GM12878 (cell line): Measurements from ENCODE around the gene ARHGEF1. TPM values are rescaled to one million over a fixed set of nuclear protein-coding genes. Genes with fewer than 3 reads are reported as not detected.
A peak's percentile ranks its signal among the peaks of the same experiment; 100 is the strongest.
"Not testable (repeated sequence)": the region's sequence is repeated elsewhere in the genome, so short reads cannot be mapped to it uniquely, and the experiment has no call there.

Experiments
- ATAC-seq: fragments of 200-7000 bp; cut with Tn5 transposase; 3 replicates; pipeline ENCODE4 v1.9.1; 2020; ENCODE audit warnings: mild to moderate bottlenecking, moderate library complexity
- BruUV-seq: library from RNA; stranded (reverse); fragments of 400-500 nt; replicated peaks from 2 replicates; lab custom pipeline; 2021; lab: Mats Ljungman, UMichigan
- CTCF ChIA-PET: fragments of 300-600 bp; sonication (Branson Sonifier 250); formaldehyde crosslinking; extraction: SDS; loops from one replicate; lab custom pipeline; 2021; ENCODE audit warnings: inconsistent platforms; lab: Yijun Ruan, JAX
- POLR2A ChIA-PET: fragments of 350-600 bp; formaldehyde crosslinking; extraction: SDS; loops from one replicate; lab custom pipeline; 2021; ENCODE audit warnings: inconsistent platforms; lab: Charles Lee
- RAD21 ChIA-PET: fragments of 300-600 bp; sonication (Branson Sonifier 250); formaldehyde crosslinking; loops from one replicate; lab custom pipeline; 2023; ENCODE audit warnings: antibody characterized with exemption; ENCODE audit not compliant: unreplicated experiment; lab: Charles Lee
- SMC1A ChIA-PET: fragments of 300-600 bp; sonication (Branson Sonifier 250); formaldehyde crosslinking; loops from one replicate; lab custom pipeline; 2023; ENCODE audit not compliant: unreplicated experiment, uncharacterized antibody; lab: Charles Lee
- DNase-seq: peaks from one replicate; pipeline ENCODE4 v3.0.0-alpha.2; 2011; ENCODE audit warnings: low read depth, low spot score
- FAIRE-seq: peaks from 3 replicates; lab custom pipeline; 2011; peaks lifted over from hg19 to GRCh38; lab: Jason Lieb, UNC
- H2AFZ ChIP-seq: 2 replicates; pipeline ENCODE4 v1.6.0; 2011; ENCODE audit warnings: low read depth, low read length, control low read depth; ENCODE audit not compliant: control insufficient read depth
- H3K27ac ChIP-seq: 2 replicates; pipeline ENCODE4 v1.5.1; 2011; ENCODE audit warnings: control low read depth; ENCODE audit not compliant: control insufficient read depth, insufficient read depth
- H3K27me3 ChIP-seq, 2 experiments: replicated peaks in 1 of 2; 2 replicates each; pipeline versions ENCODE4 v1.6.0 to v1.6.1; 2011; ENCODE audit warnings: low read length in 1 of 2; ENCODE audit not compliant: control insufficient read depth in 2 of 2, insufficient read depth in 2 of 2
- H3K36me3 ChIP-seq, 2 experiments: 2 replicates each; pipeline ENCODE4 v1.5.1; 2011; ENCODE audit warnings: low read length in 1 of 2; ENCODE audit not compliant: control insufficient read depth in 2 of 2, insufficient read depth in 2 of 2
- H3K4me1 ChIP-seq: 2 replicates; pipeline ENCODE4 v1.6.1; 2011; ENCODE audit warnings: mild to moderate bottlenecking, low read length, moderate library complexity, mixed read lengths; ENCODE audit not compliant: control insufficient read depth, insufficient read depth
- H3K4me2 ChIP-seq: 2 replicates; pipeline ENCODE4 v1.6.0; 2011; ENCODE audit warnings: control low read depth; ENCODE audit not compliant: control insufficient read depth, insufficient read depth
- H3K4me3 ChIP-seq: fragments of 200-600 bp; sonication (generic); 2 replicates; pipeline ENCODE4 v1.5.1; 2016
- H3K79me2 ChIP-seq: 2 replicates; pipeline ENCODE4 v1.6.0; 2011; ENCODE audit warnings: low read length; ENCODE audit not compliant: control insufficient read depth, insufficient read depth
- H3K9ac ChIP-seq: 2 replicates; pipeline ENCODE4 v1.8.0; 2011; ENCODE audit warnings: low read length, control low read depth, mixed read lengths; ENCODE audit not compliant: control insufficient read depth, insufficient read depth
- H3K9me3 ChIP-seq: replicated peaks from 3 replicates; pipeline ENCODE4 v1.5.1; 2011; ENCODE audit warnings: mild to moderate bottlenecking, low read length; ENCODE audit not compliant: control insufficient read depth, insufficient read depth
- H4K20me1 ChIP-seq: 2 replicates; pipeline ENCODE4 v1.6.0; 2011; ENCODE audit not compliant: control insufficient read depth, insufficient read depth
- CTCF ChIP-seq, 3 experiments: IDR thresholded peaks in 2 of 3; conservative IDR thresholded peaks in 1 of 3; 2 replicates each; pipeline ENCODE4 v1.5.1; 2011; ENCODE audit warnings: low read depth in 3 of 3, low read length in 3 of 3, mild to moderate bottlenecking in 3 of 3, control low read depth in 2 of 3, moderate library complexity in 2 of 3, inconsistent platforms in 1 of 3, mixed read lengths in 1 of 3; ENCODE audit not compliant: control insufficient read depth in 2 of 3, insufficient read depth in 1 of 3; ENCODE audit errors: extremely low read depth in 1 of 3
- EZH2 ChIP-seq: IDR thresholded peaks from 2 replicates; pipeline ENCODE4 v1.6.1; 2012; ENCODE audit warnings: low read depth, mild to moderate bottlenecking, control low read depth, inconsistent platforms, low read length, borderline replicate concordance; ENCODE audit not compliant: control insufficient read depth
- LARP7 ChIP-seq: fragments of 450-650 bp; IDR thresholded peaks from 2 replicates; pipeline ENCODE4 v1.6.1; 2017; ENCODE audit warnings: mild to moderate bottlenecking
- MTA3 ChIP-seq: IDR thresholded peaks from 2 replicates; pipeline ENCODE4 v1.6.1; 2012; ENCODE audit warnings: low read length, inconsistent platforms, borderline replicate concordance
- MYC ChIP-seq: IDR thresholded peaks from 2 replicates; pipeline ENCODE4 v1.6.1; 2011; ENCODE audit warnings: mild to moderate bottlenecking, low read length, moderate library complexity, inconsistent platforms; ENCODE audit not compliant: insufficient read depth, insufficient replicate concordance, insufficient read length, severe bottlenecking
- RUNX3 ChIP-seq: IDR thresholded peaks from 2 replicates; pipeline ENCODE4 v1.6.1; 2012; ENCODE audit warnings: low read length, inconsistent platforms
- SMAD1 ChIP-seq: fragments of 450-650 bp; IDR thresholded peaks from 2 replicates; pipeline ENCODE4 v1.6.1; 2018; ENCODE audit warnings: mild to moderate bottlenecking, low read depth; ENCODE audit not compliant: partially characterized antibody
- STAT3 ChIP-seq: IDR thresholded peaks from 2 replicates; pipeline ENCODE4 v1.6.1; 2011; ENCODE audit warnings: low read depth, low read length, improper control_type of control experiment
- ZNF622 ChIP-seq: fragments of 450-650 bp; IDR thresholded peaks from 2 replicates; pipeline ENCODE4 v1.6.1; 2017; ENCODE audit warnings: mild to moderate bottlenecking, inconsistent platforms
- WGBS: methylation state at CpG from one replicate; pipeline ENCODE4 v1.1.6; 2016; ENCODE audit warnings: low lambda C conversion rate; ENCODE audit not compliant: insufficient replicate concordance, insufficient coverage; ENCODE audit errors: missing lambda C conversion rate; 5-methylcytosine and 5-hydroxymethylcytosine counted together
- in situ Hi-C: fragments of 300-500 bp; cut with MboI; formaldehyde crosslinking; loops from 9 replicates; pipeline ENCODE4 v1.14.3; 2018; ENCODE audit warnings: mixed read lengths
- intact Hi-C: fragments of 100-400 bp; cut with micrococcal nuclease; formaldehyde crosslinking; loops from one replicate; pipeline ENCODE4 v1.14.2; 2022; ENCODE audit not compliant: unreplicated experiment
- polyA plus RNA-seq, 11 experiments: library from polyadenylated mRNA; depleted of rRNA in 4 of 11; unstranded in 6 of 11; stranded (reverse) in 5 of 11; fragments of >200 nt; fragmentation: Nextera tagmentation in 4 of 11; fragmentation: Illumina TruSeq in 1 of 11; extraction: Ambion mirVana in 4 of 11; extraction: Trizol in 1 of 11; gene quantifications; 1 replicate in 1 of 11; 2 replicates in 10 of 11; pipeline versions ENCODE4 v1.2.1 to v1.2.3, GENCODE V29; 2011 to 2016; ENCODE audit warnings: inconsistent platforms in 2 of 11, missing spikeins in 2 of 11, low read depth in 1 of 11
- total RNA-seq, 4 experiments: library from RNA; depleted of rRNA in 3 of 4; stranded (reverse); fragments of >200 nt in 3 of 4; fragmentation: Illumina TruSeq in 1 of 4; extraction: Trizol in 1 of 4; gene quantifications; 2 replicates each; pipeline versions ENCODE4 v1.2.1 to v1.2.3, GENCODE V29; 2013 to 2021

Gene ARHGEF1
- total and polyA plus RNA-seq, 10 of the 15 experiments (the other 5 are each of a cell fraction or from before 2014, with no cell fraction given) = 1.2 to 207 (median 53.9) TPM

- H3K9me3 ChIP-seq, POLR2A ChIA-PET, H4K20me1 ChIP-seq, H3K27ac ChIP-seq, H3K4me2 ChIP-seq, H3K36me3 ChIP-seq, ATAC-seq, CTCF ChIA-PET, H3K9ac ChIP-seq, DNase-seq, BruUV-seq, RAD21 ChIA-PET, H3K4me3 ChIP-seq, intact Hi-C loops, H3K79me2 ChIP-seq, H2AFZ ChIP-seq, H3K4me1 ChIP-seq, H3K27me3 ChIP-seq, SMC1A ChIA-PET, in situ Hi-C loops: not testable (repeated sequence)
- 0% methylated on average over 1 of the region's 5 CpGs for WGBS
- peak; percentile 27 for FAIRE-seq
Observed at GRCh38 chr19:41914424-41914834, 31.4 kb downstream of the ARHGEF1 start.

GRCh38 chr19:41915021-41915775, 32.2 kb downstream of the ARHGEF1 start:
- no peaks in the 10 kb centered on the region; the same call in 2 of the 3 replicates for H3K9me3 ChIP-seq
- intact Hi-C loops (no loop called here), in situ Hi-C loops (no loop called here)
- 14% methylated on average over 24 of the region's 38 CpGs for WGBS
- ATAC-seq (no peak), DNase-seq (no peak), FAIRE-seq (no peak)
- no peaks in the 10 kb centered on the region for H3K4me1 ChIP-seq
- no peaks in the 10 kb centered on the region for H3K36me3 ChIP-seq
- H2AFZ ChIP-seq = no peak overlapping the region
- H3K79me2 ChIP-seq = no peaks in the 10 kb centered on the region
- H3K27ac ChIP-seq = no peak overlapping the region
- H4K20me1 ChIP-seq = peaks cover 6% of the 10 kb centered on the region; the same call in 1 of the 2 replicates
- H3K4me3 ChIP-seq = no peak overlapping the region
- POLR2A ChIA-PET = no interaction called here
- peaks cover 3 to 4% of the 10 kb centered on the region in 2 experiments; a peak in 3 of 4 replicates for H3K27me3 ChIP-seq
- H3K4me2 ChIP-seq = no peak overlapping the region; the same call in 1 of the 2 replicates
- CTCF ChIA-PET = no interaction called here
- BruUV-seq = no TSS peak
- SMC1A ChIA-PET = no interaction called here
- RAD21 ChIA-PET = no interaction called here
- H3K9ac ChIP-seq = no peak overlapping the region
- TF ChIP-seq LARP7 = no peak
- no peak for TF ChIP-seq ZNF622
- TF ChIP-seq EZH2 = no peak
- TF ChIP-seq MTA3 = no peak
- no peak for TF ChIP-seq RUNX3
- no peak for TF ChIP-seq MYC
- no peak for TF ChIP-seq STAT3
- TF ChIP-seq CTCF (IDR thresholded peaks at IDR 0.05 in 2 of 3, conservative IDR thresholded peaks at IDR 0.05 in 1 of 3; ENCODE audit: control insufficient read depth in 2 of 3, extremely low read depth in 1 of 3, insufficient read depth in 1 of 3, low read depth in 3 of 3, low read length in 3 of 3) = no peak
- TF ChIP-seq SMAD1 = no peak
